ENCODE measurements around the gene LAMA3. TPM values are rescaled to one million over a fixed set of nuclear protein-coding genes. Genes with fewer than 3 reads are reported as not detected.

Gene LAMA3
- total and polyA plus RNA-seq, 2 donors (not counting 3 experiments of a cell fraction or from before 2014, with no cell fraction given) = 2.6 to 12.3 TPM

DNA sequence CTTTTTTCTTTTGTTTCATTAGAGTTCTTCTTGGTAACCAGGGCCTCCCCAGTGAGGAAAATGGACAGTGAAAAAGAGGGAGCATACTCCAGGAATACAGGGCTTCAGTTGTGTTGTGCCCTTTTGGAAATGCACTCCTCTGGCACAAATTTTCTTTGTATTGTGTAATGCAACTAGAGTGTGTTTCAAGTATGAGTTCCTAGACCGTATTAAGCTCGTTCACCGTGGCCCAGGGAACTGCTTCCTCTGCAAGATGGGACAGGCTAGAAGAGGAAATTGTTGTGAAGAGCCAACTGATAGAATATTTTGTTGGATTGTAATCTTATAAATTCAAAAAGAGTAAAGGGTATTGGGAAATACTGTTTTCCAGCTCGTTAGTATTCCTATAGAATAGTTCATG is 188.1 kb downstream of the LAMA3 start:
- no peak for FAIRE-seq
- dilution Hi-C loops (cut with MboI; ENCODE audit: extremely low pct_ligation_motif_present, low sequenced_read_pairs) = no loop called here
- H3K9me3 ChIP-seq (replicated peaks; ENCODE audit: control insufficient read depth, insufficient read depth, low read length) = no peaks in the 10 kb centered on the region

DNA sequence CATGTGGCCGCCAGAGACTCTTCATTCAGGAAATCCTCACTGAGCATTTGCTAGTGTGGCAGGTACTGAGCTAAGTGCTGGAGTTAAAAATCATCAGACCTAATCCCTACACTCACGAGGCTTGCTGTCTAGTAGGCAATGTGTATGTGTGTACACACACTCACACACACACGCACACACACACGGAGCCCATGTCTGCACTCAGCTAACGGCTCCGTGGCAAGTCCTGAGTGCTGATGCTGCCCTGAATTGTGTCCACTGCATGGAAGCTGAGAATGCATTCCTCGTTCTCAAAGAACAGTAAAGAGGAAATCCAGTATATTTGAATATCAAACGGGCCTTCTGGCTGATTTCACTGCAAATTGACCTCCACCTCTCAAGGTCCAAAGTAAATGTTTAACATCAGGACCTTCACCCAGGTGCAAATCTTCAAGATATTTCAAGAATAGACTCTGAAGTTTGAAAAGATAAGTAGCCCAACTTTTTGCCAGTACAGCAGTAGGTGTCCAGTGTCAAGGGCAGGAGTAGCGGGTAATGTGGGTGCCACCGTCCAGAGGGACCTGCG is 189.2 kb downstream of the LAMA3 start:
- TF ChIP-seq POLR2A (IDR thresholded peaks at IDR 0.05; ENCODE audit: low read depth, low read length) = no peak
- TF ChIP-seq FOS (IDR thresholded peaks at IDR 0.05; ENCODE audit: borderline replicate concordance, insufficient read depth, low read length) = no peak
- TF ChIP-seq CTCF (IDR thresholded peaks at IDR 0.05; ENCODE audit: extremely low read depth in 1 of 2, insufficient read depth in 1 of 2, low read depth in 1 of 2, low read length in 2 of 2) = no peak
- TF ChIP-seq POLR2AphosphoS5 (IDR thresholded peaks at IDR 0.05; ENCODE audit: insufficient read depth, low read depth, low read length) = no peak
- TF ChIP-seq, protein P1, sequence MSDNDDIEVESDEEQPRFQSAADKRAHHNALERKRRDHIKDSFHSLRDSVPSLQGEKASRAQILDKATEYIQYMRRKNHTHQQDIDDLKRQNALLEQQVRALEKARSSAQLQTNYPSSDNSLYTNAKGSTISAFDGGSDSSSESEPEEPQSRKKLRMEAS (IDR thresholded peaks at IDR 0.05; ENCODE audit: insufficient read depth, insufficient read length) = no peak
- TF ChIP-seq JUN (IDR thresholded peaks at IDR 0.05; ENCODE audit: borderline replicate concordance, insufficient read depth, insufficient read length, low read depth) = no peak
- no peak for TF ChIP-seq EZH2 (IDR thresholded peaks at IDR 0.05; ENCODE audit: borderline replicate concordance, low read depth, low read length, severe bottlenecking)
- TF ChIP-seq MYC (IDR thresholded peaks at IDR 0.05; ENCODE audit: low read depth, low read length) = no peak
- no peak for TF ChIP-seq GATA2 (IDR thresholded peaks at IDR 0.05; ENCODE audit: insufficient read depth, insufficient read length, low read depth, low read length)
- Histone ChIP-seq H3K36me3 (ENCODE audit: control insufficient read depth in 2 of 2, extremely low read depth in 1 of 2, insufficient read depth in 2 of 2, low read length in 2 of 2) (no peaks in the 10 kb centered on the region), H3K79me2 (ENCODE audit: control insufficient read depth, insufficient read depth, low read length) (no peaks in the 10 kb centered on the region), H3K9me3 (replicated peaks; ENCODE audit: control insufficient read depth, insufficient read depth, low read length) (no peaks in the 10 kb centered on the region), H3K9ac (replicated peaks; ENCODE audit: extremely low read depth, insufficient read depth, low read length) (no peak overlapping the region), H3K4me2 (ENCODE audit: insufficient read depth, low read length) (no peak overlapping the region), H3K27me3 (ENCODE audit: control insufficient read depth in 2 of 2, insufficient read depth in 2 of 2, low read length in 2 of 2) (no peaks in the 10 kb centered on the region), H3K4me3 (replicated peaks in 1 of 3; ENCODE audit: insufficient read depth in 1 of 3, low read depth in 1 of 3, low read length in 3 of 3) (no peak overlapping the region), H3K4me1 (ENCODE audit: control insufficient read depth, extremely low read depth, insufficient read depth, low read length) (no peaks in the 10 kb centered on the region), H4K20me1 (replicated peaks; ENCODE audit: control insufficient read depth, extremely low read depth, insufficient read depth, low read length) (no peaks in the 10 kb centered on the region), H3K9me1 (replicated peaks; ENCODE audit: control insufficient read depth, extremely low read depth, insufficient read depth, low read length) (no peaks in the 10 kb centered on the region), H3K27ac (ENCODE audit: insufficient read depth, low read depth, low read length) (no peak overlapping the region), H2AFZ (ENCODE audit: low read depth, low read length) (no peak overlapping the region)
- no TSS peak for BruUV-seq (replicated peaks)
- ChIA-PET CTCF (interaction anchor here (0.8 to 1.0 kb wide), 2 partner anchors 17 to 40 kb away, joined by 3 read pairs; no protein-coding TSS in a partner anchor), POLR2A (no interaction called here)
- intact Hi-C loops (cut with micrococcal nuclease) (no loop called here), dilution Hi-C loops (cut with MboI; ENCODE audit: extremely low pct_ligation_motif_present, low sequenced_read_pairs) (no loop called here)
- FAIRE-seq (no peak), DNase-seq (ENCODE audit: low read depth, low spot score) (no peak)

More for the DNA sequence above, 188.1 kb downstream of the LAMA3 start:
- H3K36me3 ChIP-seq (ENCODE audit: control insufficient read depth in 2 of 2, extremely low read depth in 1 of 2, insufficient read depth in 2 of 2, low read length in 2 of 2) = no peaks in the 10 kb centered on the region
- H3K79me2 ChIP-seq (ENCODE audit: control insufficient read depth, insufficient read depth, low read length) = no peaks in the 10 kb centered on the region
- H3K4me3 ChIP-seq (replicated peaks in 1 of 3; ENCODE audit: insufficient read depth in 1 of 3, low read depth in 1 of 3, low read length in 3 of 3) = no peak overlapping the region
- no peak overlapping the region for H3K27ac ChIP-seq (ENCODE audit: insufficient read depth, low read depth, low read length)
- H4K20me1 ChIP-seq (replicated peaks; ENCODE audit: control insufficient read depth, extremely low read depth, insufficient read depth, low read length) = no peaks in the 10 kb centered on the region
- intact Hi-C loops (cut with micrococcal nuclease) = no loop called here
- no peak for DNase-seq (ENCODE audit: low read depth, low spot score)
- no TSS peak for BruUV-seq (replicated peaks)
- H3K4me2 ChIP-seq (ENCODE audit: insufficient read depth, low read length) = no peak overlapping the region
- TF ChIP-seq, protein P1 (IDR thresholded peaks at IDR 0.05; ENCODE audit: insufficient read depth, insufficient read length) = no peak
- no peak for TF ChIP-seq POLR2A (IDR thresholded peaks at IDR 0.05; ENCODE audit: low read depth, low read length)
- POLR2A ChIA-PET = no interaction called here
- CTCF ChIA-PET = no interaction called here
- no peak overlapping the region for H3K9ac ChIP-seq (replicated peaks; ENCODE audit: extremely low read depth, insufficient read depth, low read length)
- H3K4me1 ChIP-seq (ENCODE audit: control insufficient read depth, extremely low read depth, insufficient read depth, low read length) = no peaks in the 10 kb centered on the region
- no peaks in the 10 kb centered on the region for H3K9me1 ChIP-seq (replicated peaks; ENCODE audit: control insufficient read depth, extremely low read depth, insufficient read depth, low read length)
- no peaks in the 10 kb centered on the region for H3K27me3 ChIP-seq (ENCODE audit: control insufficient read depth in 2 of 2, insufficient read depth in 2 of 2, low read length in 2 of 2)
- no peak overlapping the region for H2AFZ ChIP-seq (ENCODE audit: low read depth, low read length)

Data from endothelial cell of umbilical vein (primary cell).